GM10266 (cell line): ENCODE results near the gene MRPS9.

Experiments
- DNase-seq: peaks from one replicate; pipeline ENCODE4 v3.0.0; 2012; ENCODE audit errors: extremely low spot score
- TF ChIP-seq, protein P1 (sequence below): IDR thresholded peaks from 2 replicates; pipeline ENCODE4 v1.5.1; 2012; ENCODE audit warnings: mild to moderate bottlenecking, low read depth; ENCODE audit not compliant: control insufficient read depth, insufficient read depth; ENCODE audit errors: missing control alignments

The MRPS9 gene

DNA sequence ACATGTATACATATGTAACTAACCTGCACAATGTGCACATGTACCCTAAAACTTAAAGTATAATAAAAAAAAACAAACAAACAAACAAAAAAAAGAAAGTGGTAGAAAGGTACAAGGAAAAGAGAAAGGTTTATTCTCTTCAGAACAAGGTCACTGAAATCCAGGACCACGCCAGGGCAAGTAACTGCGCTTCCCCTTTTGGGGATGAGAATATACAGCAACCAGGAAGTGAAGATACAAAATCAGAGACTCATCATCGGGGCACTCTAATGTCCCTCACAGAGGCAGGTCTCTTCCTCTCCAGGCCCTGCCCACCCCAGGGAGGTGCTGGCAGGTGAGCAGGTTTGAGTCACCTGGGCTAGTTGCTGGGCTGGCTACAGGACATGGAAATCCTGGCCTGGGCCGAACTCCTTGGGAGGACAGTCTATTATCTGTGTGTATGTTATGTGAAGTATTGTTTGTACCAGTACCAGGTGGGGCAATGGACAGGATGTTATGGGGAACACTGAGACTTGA, 103.3 kb downstream of the MRPS9 start:
- TF ChIP-seq, protein P1, sequence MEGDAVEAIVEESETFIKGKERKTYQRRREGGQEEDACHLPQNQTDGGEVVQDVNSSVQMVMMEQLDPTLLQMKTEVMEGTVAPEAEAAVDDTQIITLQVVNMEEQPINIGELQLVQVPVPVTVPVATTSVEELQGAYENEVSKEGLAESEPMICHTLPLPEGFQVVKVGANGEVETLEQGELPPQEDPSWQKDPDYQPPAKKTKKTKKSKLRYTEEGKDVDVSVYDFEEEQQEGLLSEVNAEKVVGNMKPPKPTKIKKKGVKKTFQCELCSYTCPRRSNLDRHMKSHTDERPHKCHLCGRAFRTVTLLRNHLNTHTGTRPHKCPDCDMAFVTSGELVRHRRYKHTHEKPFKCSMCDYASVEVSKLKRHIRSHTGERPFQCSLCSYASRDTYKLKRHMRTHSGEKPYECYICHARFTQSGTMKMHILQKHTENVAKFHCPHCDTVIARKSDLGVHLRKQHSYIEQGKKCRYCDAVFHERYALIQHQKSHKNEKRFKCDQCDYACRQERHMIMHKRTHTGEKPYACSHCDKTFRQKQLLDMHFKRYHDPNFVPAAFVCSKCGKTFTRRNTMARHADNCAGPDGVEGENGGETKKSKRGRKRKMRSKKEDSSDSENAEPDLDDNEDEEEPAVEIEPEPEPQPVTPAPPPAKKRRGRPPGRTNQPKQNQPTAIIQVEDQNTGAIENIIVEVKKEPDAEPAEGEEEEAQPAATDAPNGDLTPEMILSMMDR: no peak
- DNase-seq: no peak

DNA sequence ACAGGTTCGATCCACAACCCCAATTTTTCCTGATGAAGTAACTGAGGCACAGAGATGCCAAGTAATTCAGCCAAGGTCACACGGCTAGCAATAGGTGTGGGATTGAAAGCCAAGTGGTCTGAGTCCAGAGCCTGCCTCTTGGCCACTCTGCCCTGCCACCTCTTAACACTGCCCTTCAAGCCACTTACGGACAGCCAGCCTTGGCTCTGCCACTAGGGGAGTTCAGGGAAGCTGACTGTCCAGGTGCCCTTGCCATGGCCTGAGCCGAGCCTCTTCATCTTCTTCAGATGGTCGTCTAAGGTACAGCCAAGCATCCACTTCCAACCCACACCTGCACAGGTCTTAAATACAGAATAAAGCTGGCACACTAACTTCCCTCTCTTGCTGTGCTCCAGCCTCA, 104.4 kb downstream of the MRPS9 start:
- TF ChIP-seq, protein P1: no peak
- DNase-seq: no peak

DNA sequence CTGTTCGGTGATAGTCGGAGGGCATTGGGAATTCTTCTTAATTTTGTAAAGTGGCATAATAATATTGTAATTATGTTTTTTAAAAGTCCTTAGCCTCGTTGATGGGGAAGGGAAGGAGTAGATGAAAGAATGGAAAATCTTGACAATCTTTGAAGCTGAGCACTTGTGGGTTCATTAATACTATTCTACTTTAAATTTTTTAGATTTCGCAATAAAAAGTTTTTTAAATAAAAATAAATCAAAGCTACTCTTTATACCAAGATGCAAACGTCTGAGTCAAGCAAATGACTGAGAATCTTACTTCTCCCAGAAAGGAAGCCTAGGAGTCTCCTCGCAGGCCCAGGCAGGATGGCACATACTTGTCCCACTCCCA, 105.2 kb downstream of the MRPS9 start:
- TF ChIP-seq, protein P1: no peak
- DNase-seq: no peak

DNA sequence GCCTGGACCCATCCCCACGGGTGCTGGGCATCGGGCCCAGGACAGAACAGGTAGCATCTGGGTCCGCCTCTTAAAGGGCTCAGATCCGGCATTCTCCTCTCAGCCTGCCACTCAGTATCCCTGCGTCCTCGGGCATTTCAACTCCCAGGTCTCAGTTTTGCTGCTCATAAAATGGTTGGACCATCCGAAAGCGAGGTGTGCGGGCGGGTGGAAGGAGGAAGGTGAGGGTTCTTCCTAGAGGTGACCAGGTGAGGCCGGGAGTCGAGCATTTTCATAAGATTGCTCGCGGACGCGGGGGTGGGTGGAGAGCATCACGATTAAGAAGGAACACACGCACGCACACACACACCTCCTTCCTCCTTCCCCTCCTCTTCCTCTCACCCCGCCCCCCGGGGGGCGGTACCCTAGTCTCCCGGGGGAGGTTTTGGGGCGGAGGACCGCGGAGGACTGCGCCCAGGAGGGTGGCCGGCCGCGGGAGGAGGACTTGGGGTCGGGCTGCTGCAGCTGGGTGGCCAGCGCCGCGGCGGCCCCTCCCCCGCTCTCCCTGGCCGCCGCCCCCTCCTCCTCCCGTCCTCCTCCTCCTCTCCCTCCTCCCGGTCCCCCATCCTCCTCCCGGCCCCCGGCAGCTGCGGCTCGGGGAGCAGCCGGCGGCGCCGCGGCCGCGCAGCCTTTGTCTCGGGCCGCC, 105.7 kb downstream of the MRPS9 start:
- DNase-seq: no peak
- TF ChIP-seq, protein P1: no peak

DNA sequence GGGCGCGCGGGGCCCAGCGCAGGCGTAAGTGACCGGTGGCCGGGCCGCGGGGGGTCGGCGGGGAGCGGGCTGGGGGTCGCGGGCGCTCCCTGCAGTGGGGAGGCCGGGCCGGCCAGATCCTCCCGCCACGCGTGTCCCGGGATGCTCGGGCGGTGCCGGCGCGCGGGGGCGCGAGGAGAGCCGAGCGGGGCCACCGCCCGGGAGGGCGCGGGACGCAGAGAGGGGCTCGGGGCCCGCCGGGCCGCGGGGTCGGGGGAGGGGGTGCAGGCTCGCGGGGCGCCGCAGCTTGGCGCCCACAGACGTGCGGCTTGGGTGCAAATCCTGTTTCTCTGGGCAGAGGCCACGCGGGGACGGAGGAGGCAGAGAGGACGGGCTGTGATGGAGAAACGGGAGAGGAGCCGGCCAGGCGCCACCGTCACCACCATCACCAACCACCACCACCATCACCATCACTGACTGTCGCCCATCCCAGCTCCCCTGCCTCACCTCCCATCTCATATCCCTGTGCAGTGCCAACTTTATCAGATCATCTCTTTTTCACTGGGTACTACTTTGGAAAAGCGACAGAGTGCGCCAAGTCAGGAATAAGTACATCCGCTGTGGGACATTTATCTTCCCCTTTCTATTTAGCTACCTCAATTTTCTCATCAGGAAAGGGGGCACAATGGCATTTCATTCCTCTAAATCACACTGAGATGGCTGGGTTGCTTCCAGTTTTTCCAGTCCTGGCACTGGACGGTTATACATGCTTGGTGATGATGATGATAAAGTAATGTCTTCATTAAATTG, 106.5 kb downstream of the MRPS9 start:
- TF ChIP-seq, protein P1: no peak
- no peak for DNase-seq

DNA sequence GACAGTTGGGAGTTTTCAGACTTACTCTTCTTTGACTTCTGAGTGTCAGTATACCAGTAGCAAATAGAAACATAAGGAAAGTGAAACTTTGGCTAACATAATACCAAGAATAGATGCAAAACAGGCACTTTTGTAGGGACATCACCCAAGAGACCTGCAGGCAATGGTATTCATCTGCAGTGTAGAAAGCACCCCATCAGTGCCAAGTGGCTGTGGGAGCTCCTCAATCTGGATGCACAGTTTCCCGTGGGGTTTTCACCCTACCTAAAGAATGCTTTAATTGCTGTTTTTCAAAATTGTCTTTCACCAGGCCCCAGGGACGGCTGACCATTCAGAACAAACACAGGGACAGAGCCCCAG, 107.1 kb downstream of the MRPS9 start:
- TF ChIP-seq, protein P1: no peak
- DNase-seq: peak; percentile 43

DNA sequence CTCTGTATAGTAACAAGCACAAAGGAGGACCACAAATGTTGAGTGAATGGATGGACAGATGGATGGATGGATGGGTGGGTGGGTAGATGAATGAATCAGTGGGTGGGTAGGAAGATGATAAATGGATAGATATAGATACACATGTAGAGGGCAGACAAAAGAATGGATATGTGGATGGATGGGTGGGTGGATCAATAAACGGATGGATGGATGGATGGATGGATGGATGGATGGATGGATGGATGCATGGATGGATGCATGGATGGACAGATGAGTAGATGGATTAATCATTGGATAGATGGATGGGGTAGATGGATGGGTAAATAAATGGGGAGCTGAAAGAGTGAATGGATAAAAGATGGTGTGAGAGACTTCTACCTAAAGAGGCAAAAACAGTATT, 111.4 kb downstream of the MRPS9 start:
- no peak for DNase-seq
- TF ChIP-seq, protein P1: no peak
